ENCODE data around the gene FHOD1.
A peak's percentile ranks its signal among the peaks of the same experiment; 100 is the strongest.

FHOD1 gene

GRCh38 chr16:67245186-67245585, 2.1 kb downstream of the FHOD1 start:
- Histone ChIP-seq H3K36me3 (ENCODE audit: control insufficient read depth, insufficient read depth, low read length) (no peaks in the 10 kb centered on the region; the same call in none of the 2 replicates), H3K4me3 (replicated peaks; ENCODE audit: low read depth, low read length) (peak overlapping the region; percentile 71), H3K27me3 (replicated peaks; ENCODE audit: control insufficient read depth, insufficient read depth, low read length) (no peaks in the 10 kb centered on the region)
- no peak for DNase-seq (ENCODE audit: extremely low read depth, insufficient read length)
- TF ChIP-seq CTCF (IDR thresholded peaks at IDR 0.05; ENCODE audit: insufficient read depth, low read length, poor library complexity, severe bottlenecking), result no peak

- peak; percentile 79 for DNase-seq (ENCODE audit: extremely low read depth, insufficient read length)
- Histone ChIP-seq H3K27me3 (replicated peaks; ENCODE audit: control insufficient read depth, insufficient read depth, low read length) (no peaks in the 10 kb centered on the region), H3K36me3 (ENCODE audit: control insufficient read depth, insufficient read depth, low read length) (no peaks in the 10 kb centered on the region; the same call in none of the 2 replicates), H3K4me3 (replicated peaks; ENCODE audit: low read depth, low read length) (peak overlapping the region; percentile 71)
- no peak for TF ChIP-seq CTCF (IDR thresholded peaks at IDR 0.05; ENCODE audit: insufficient read depth, low read length, poor library complexity, severe bottlenecking)
Measured at GRCh38 chr16:67244387-67245185, 2.7 kb downstream of the FHOD1 start.

- no peaks in the 10 kb centered on the region for H3K27me3 ChIP-seq (replicated peaks; ENCODE audit: control insufficient read depth, insufficient read depth, low read length)
- TF ChIP-seq CTCF (IDR thresholded peaks at IDR 0.05; ENCODE audit: insufficient read depth, low read length, poor library complexity, severe bottlenecking), result no peak
- DNase-seq (ENCODE audit: extremely low read depth, insufficient read length), result no peak
- H3K4me3 ChIP-seq (replicated peaks; ENCODE audit: low read depth, low read length), result no peak overlapping the region; the same call in 1 of the 2 replicates
- peaks cover 7% of the 10 kb centered on the region for H3K36me3 ChIP-seq (ENCODE audit: control insufficient read depth, insufficient read depth, low read length)
Measured at GRCh38 chr16:67243481-67243880, 3.8 kb downstream of the FHOD1 start.

GRCh38 chr16:67242138-67242730, 5.0 kb downstream of the FHOD1 start:
- no peak overlapping the region for H3K4me3 ChIP-seq (replicated peaks; ENCODE audit: low read depth, low read length)
- no peak for TF ChIP-seq CTCF (IDR thresholded peaks at IDR 0.05; ENCODE audit: insufficient read depth, low read length, poor library complexity, severe bottlenecking)
- H3K36me3 ChIP-seq (ENCODE audit: control insufficient read depth, insufficient read depth, low read length), result peaks cover 16% of the 10 kb centered on the region
- no peaks in the 10 kb centered on the region for H3K27me3 ChIP-seq (replicated peaks; ENCODE audit: control insufficient read depth, insufficient read depth, low read length)
- no peak for DNase-seq (ENCODE audit: extremely low read depth, insufficient read length)

- Histone ChIP-seq H3K36me3 (ENCODE audit: control insufficient read depth, insufficient read depth, low read length) (peaks cover 23% of the 10 kb centered on the region), H3K4me3 (replicated peaks; ENCODE audit: low read depth, low read length) (no peak overlapping the region), H3K27me3 (replicated peaks; ENCODE audit: control insufficient read depth, insufficient read depth, low read length) (no peaks in the 10 kb centered on the region)
- no peak for TF ChIP-seq CTCF (IDR thresholded peaks at IDR 0.05; ENCODE audit: insufficient read depth, low read length, poor library complexity, severe bottlenecking)
- no peak for DNase-seq (ENCODE audit: extremely low read depth, insufficient read length)
Measured at GRCh38 chr16:67241008-67241900, 6.0 kb downstream of the FHOD1 start.
